ENCODE results near the gene PABPN1. TPM values are rescaled to one million over a fixed set of nuclear protein-coding genes. Genes with fewer than 3 reads are reported as not detected.

PABPN1 gene
- total and polyA plus RNA-seq, 2 of the 13 experiments (the other 11 are each of a cell fraction or from before 2014, with no cell fraction given), result 233 to 524 TPM

- 0 out of 2 replicates have a peak, but pooled peaks have one; percentile 14 for TF ChIP-seq THAP9 (CRISPR knock-in tag; IDR thresholded peaks at IDR 0.05; ENCODE audit: borderline replicate concordance)
- TF ChIP-seq MTERF4 (CRISPR knock-in tag; IDR thresholded peaks at IDR 0.05), result no peak
- TF ChIP-seq SALL2 (CRISPR knock-in tag; IDR thresholded peaks at IDR 0.05), result 0 out of 2 replicates have a peak, but pooled peaks have one; percentile 44
- TF ChIP-seq, protein P1, sequence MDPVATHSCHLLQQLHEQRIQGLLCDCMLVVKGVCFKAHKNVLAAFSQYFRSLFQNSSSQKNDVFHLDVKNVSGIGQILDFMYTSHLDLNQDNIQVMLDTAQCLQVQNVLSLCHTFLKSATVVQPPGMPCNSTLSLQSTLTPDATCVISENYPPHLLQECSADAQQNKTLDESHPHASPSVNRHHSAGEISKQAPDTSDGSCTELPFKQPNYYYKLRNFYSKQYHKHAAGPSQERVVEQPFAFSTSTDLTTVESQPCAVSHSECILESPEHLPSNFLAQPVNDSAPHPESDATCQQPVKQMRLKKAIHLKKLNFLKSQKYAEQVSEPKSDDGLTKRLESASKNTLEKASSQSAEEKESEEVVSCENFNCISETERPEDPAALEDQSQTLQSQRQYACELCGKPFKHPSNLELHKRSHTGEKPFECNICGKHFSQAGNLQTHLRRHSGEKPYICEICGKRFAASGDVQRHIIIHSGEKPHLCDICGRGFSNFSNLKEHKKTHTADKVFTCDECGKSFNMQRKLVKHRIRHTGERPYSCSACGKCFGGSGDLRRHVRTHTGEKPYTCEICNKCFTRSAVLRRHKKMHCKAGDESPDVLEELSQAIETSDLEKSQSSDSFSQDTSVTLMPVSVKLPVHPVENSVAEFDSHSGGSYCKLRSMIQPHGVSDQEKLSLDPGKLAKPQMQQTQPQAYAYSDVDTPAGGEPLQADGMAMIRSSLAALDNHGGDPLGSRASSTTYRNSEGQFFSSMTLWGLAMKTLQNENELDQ (CRISPR knock-in tag; IDR thresholded peaks at IDR 0.05; ENCODE audit: borderline replicate concordance), result no peak
- TF ChIP-seq, protein P2, sequence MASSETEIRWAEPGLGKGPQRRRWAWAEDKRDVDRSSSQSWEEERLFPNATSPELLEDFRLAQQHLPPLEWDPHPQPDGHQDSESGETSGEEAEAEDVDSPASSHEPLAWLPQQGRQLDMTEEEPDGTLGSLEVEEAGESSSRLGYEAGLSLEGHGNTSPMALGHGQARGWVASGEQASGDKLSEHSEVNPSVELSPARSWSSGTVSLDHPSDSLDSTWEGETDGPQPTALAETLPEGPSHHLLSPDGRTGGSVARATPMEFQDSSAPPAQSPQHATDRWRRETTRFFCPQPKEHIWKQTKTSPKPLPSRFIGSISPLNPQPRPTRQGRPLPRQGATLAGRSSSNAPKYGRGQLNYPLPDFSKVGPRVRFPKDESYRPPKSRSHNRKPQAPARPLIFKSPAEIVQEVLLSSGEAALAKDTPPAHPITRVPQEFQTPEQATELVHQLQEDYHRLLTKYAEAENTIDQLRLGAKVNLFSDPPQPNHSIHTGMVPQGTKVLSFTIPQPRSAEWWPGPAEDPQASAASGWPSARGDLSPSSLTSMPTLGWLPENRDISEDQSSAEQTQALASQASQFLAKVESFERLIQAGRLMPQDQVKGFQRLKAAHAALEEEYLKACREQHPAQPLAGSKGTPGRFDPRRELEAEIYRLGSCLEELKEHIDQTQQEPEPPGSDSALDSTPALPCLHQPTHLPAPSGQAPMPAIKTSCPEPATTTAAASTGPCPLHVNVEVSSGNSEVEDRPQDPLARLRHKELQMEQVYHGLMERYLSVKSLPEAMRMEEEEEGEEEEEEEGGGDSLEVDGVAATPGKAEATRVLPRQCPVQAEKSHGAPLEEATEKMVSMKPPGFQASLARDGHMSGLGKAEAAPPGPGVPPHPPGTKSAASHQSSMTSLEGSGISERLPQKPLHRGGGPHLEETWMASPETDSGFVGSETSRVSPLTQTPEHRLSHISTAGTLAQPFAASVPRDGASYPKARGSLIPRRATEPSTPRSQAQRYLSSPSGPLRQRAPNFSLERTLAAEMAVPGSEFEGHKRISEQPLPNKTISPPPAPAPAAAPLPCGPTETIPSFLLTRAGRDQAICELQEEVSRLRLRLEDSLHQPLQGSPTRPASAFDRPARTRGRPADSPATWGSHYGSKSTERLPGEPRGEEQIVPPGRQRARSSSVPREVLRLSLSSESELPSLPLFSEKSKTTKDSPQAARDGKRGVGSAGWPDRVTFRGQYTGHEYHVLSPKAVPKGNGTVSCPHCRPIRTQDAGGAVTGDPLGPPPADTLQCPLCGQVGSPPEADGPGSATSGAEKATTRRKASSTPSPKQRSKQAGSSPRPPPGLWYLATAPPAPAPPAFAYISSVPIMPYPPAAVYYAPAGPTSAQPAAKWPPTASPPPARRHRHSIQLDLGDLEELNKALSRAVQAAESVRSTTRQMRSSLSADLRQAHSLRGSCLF (CRISPR knock-in tag; IDR thresholded peaks at IDR 0.05; ENCODE audit: borderline replicate concordance), result no peak
- TF ChIP-seq ZNF570 (CRISPR knock-in tag; IDR thresholded peaks at IDR 0.05; ENCODE audit: borderline replicate concordance), result no peak
- no peak for TF ChIP-seq ZNF562 (CRISPR knock-in tag; IDR thresholded peaks at IDR 0.05; ENCODE audit: borderline replicate concordance)
- TF ChIP-seq PRDM15 (CRISPR knock-in tag; IDR thresholded peaks at IDR 0.05), result no peak
- TF ChIP-seq ZZZ3 (CRISPR knock-in tag; IDR thresholded peaks at IDR 0.05; ENCODE audit: borderline replicate concordance), result no peak
Measured at GRCh38 chr14:23326491-23327332, 5.5 kb downstream of the PABPN1 start (continued).
